PC-3 (cell line): ENCODE results near the gene DNAH17. TPM values are rescaled to one million over a fixed set of nuclear protein-coding genes. Genes with fewer than 3 reads are reported as not detected.

Source experiments
- ATAC-seq: fragments of 200-7000 bp; cut with Tn5 transposase; 2 replicates; pipeline ENCODE4 v1.9.1; 2020; ENCODE audit warnings: mild to moderate bottlenecking, moderate library complexity
- BruUV-seq: library from RNA; stranded (reverse); fragments of 400-500 nt; replicated peaks from 2 replicates; lab custom pipeline; 2021; lab: Mats Ljungman, UMichigan
- CTCF ChIA-PET: fragments of 300-600 bp; sonication (Branson Sonifier 250); formaldehyde crosslinking; loops from one replicate; lab custom pipeline; 2022; ENCODE audit warnings: antibody characterized with exemption; lab: Charles Lee
- POLR2A ChIA-PET: fragments of 300-600 bp; sonication (Branson Sonifier 250); formaldehyde crosslinking; loops from one replicate; lab custom pipeline; 2022; ENCODE audit warnings: antibody characterized with exemption; ENCODE audit not compliant: unreplicated experiment; lab: Charles Lee
- DNase-seq: peaks from one replicate; pipeline ENCODE4 v3.0.0-alpha.2; 2015
- H2AFZ ChIP-seq: fragments of 300-600 bp; sonication (generic); 2 replicates; pipeline ENCODE4 v1.6.0; 2016; ENCODE audit warnings: antibody characterized with exemption, low read length
- H3F3A ChIP-seq: fragments of 300-600 bp; sonication (generic); one replicate; pipeline ENCODE4 v1.6.0; 2017; ENCODE audit warnings: antibody characterized with exemption, low read length, control low read depth, mild to moderate bottlenecking; ENCODE audit not compliant: unreplicated experiment
- H3K27ac ChIP-seq: fragments of 300-600 bp; sonication (generic); 2 replicates; pipeline ENCODE4 v1.5.1; 2016; ENCODE audit warnings: mild to moderate bottlenecking, low read length
- H3K27me3 ChIP-seq: fragments of 300-600 bp; sonication (generic); 2 replicates; pipeline ENCODE4 v1.6.1; 2016; ENCODE audit warnings: low read length, mixed read lengths
- H3K36me3 ChIP-seq: fragments of 300-600 bp; sonication (generic); 2 replicates; pipeline ENCODE4 v1.6.1; 2016; ENCODE audit warnings: low read depth, mixed run types, low read length, mixed read lengths
- H3K4me1 ChIP-seq: fragments of 300-600 bp; sonication (generic); 2 replicates; pipeline ENCODE4 v1.5.1; 2016; ENCODE audit warnings: low read length; ENCODE audit not compliant: insufficient read depth
- H3K4me2 ChIP-seq: fragments of 300-600 bp; sonication (generic); 2 replicates; pipeline ENCODE4 v1.6.0; 2016; ENCODE audit warnings: low read length
- H3K4me3 ChIP-seq: fragments of 300-600 bp; sonication (generic); 2 replicates; pipeline ENCODE4 v1.5.1; 2016; ENCODE audit warnings: mild to moderate bottlenecking, low read length, mixed read lengths
- H3K79me2 ChIP-seq: fragments of 300-600 bp; sonication (generic); 2 replicates; pipeline ENCODE4 v1.6.1; 2017; ENCODE audit warnings: low read length, mixed read lengths
- H3K9ac ChIP-seq: fragments of 300-600 bp; sonication (generic); 2 replicates; pipeline ENCODE4 v1.6.0; 2016; ENCODE audit warnings: mild to moderate bottlenecking, low read length
- H3K9me2 ChIP-seq: fragments of 300-600 bp; sonication (generic); replicated peaks from 2 replicates; pipeline ENCODE4 v1.6.1; 2016; ENCODE audit warnings: mixed run types, low read length, mixed read lengths
- H3K9me3 ChIP-seq: fragments of 300-600 bp; sonication (generic); 2 replicates; pipeline ENCODE4 v1.6.1; 2016; ENCODE audit warnings: low read length, mixed read lengths
- H4K20me1 ChIP-seq: fragments of 300-600 bp; sonication (generic); 2 replicates; pipeline ENCODE4 v1.6.1; 2016; ENCODE audit warnings: low read length, mixed read lengths
- CTCF ChIP-seq: fragments of 300-600 bp; sonication (generic); conservative IDR thresholded peaks from 2 replicates; pipeline ENCODE4 v1.5.1; 2017; ENCODE audit warnings: antibody characterized with exemption, low read depth, mild to moderate bottlenecking, low read length
- EZH2 ChIP-seq: fragments of 300-600 bp; sonication (generic); IDR thresholded peaks from one replicate; pipeline ENCODE4 v1.6.1; 2017; ENCODE audit warnings: antibody characterized with exemption, mild to moderate bottlenecking, low read length; ENCODE audit not compliant: unreplicated experiment
- EZH2phosphoT487 ChIP-seq: fragments of 300-600 bp; sonication (generic); IDR thresholded peaks from 2 replicates; pipeline ENCODE4 v1.6.1; 2018; ENCODE audit warnings: mild to moderate bottlenecking, antibody characterized with exemption, low read length, borderline replicate concordance
- intact Hi-C: fragments of 100-400 bp; cut with micrococcal nuclease; formaldehyde crosslinking; loops from 2 replicates; pipeline ENCODE4 v1.9.0; 2023
- total RNA-seq: library from RNA; depleted of rRNA; stranded (reverse); fragments of >200 nt; gene quantifications from 2 replicates; pipeline ENCODE4 v1.2.3, GENCODE V29; 2014

The DNAH17 gene
- total RNA-seq, 1 experiment from 2014 or later, result 0.04 TPM

- POLR2A ChIA-PET, result no interaction called here
- CTCF ChIA-PET, result interaction anchor here (0.6 to 2.8 kb wide), 2 partner anchors 59 to 128 kb away, joined by 8 to 20 read pairs; no protein-coding TSS in a partner anchor
Observed at GRCh38 chr17:78419970-78420815, 157.0 kb downstream of the DNAH17 start.

GRCh38 chr17:78418326-78419026, 158.7 kb downstream of the DNAH17 start:
- H3K27ac ChIP-seq, result no peak overlapping the region
- intact Hi-C loops, result no loop called here
- no peak overlapping the region for H3K4me2 ChIP-seq
- H2AFZ ChIP-seq, result no peak overlapping the region
- no peak overlapping the region for H3K4me3 ChIP-seq
- H3K79me2 ChIP-seq, result 0 out of 2 replicates have a peak, but pooled peaks cover 4% of the 10 kb centered on the region
- no peak for DNase-seq
- H3K9me2 ChIP-seq, result no peaks in the 10 kb centered on the region
- H4K20me1 ChIP-seq, result no peaks in the 10 kb centered on the region
- no peaks in the 10 kb centered on the region for H3K9me3 ChIP-seq
- peaks cover 22% of the 10 kb centered on the region; the same call in 1 of the 2 replicates for H3K36me3 ChIP-seq
- H3K4me1 ChIP-seq, result no peaks in the 10 kb centered on the region
- no peak for ATAC-seq
- H3F3A ChIP-seq, result peaks cover 3% of the 10 kb centered on the region
- no peaks in the 10 kb centered on the region for H3K27me3 ChIP-seq
- POLR2A ChIA-PET, result no interaction called here
- TF ChIP-seq EZH2 (no peak), EZH2phosphoT487 (no peak)
- CTCF ChIA-PET, result interaction anchor here (0.6 kb wide), 2 partner anchors 55 to 126 kb away, joined by 3 to 7 read pairs; no protein-coding TSS in a partner anchor
- no TSS peak for BruUV-seq
- no peak overlapping the region for H3K9ac ChIP-seq

More at GRCh38 chr17:78419970-78420815, 157.0 kb downstream of the DNAH17 start:
- H3F3A ChIP-seq, result peaks cover 3% of the 10 kb centered on the region
- ATAC-seq, result no peak
- no TSS peak for BruUV-seq
- no peak overlapping the region for H3K27ac ChIP-seq
- H3K4me3 ChIP-seq, result no peak overlapping the region
- H3K9me3 ChIP-seq, result no peaks in the 10 kb centered on the region
- H3K4me2 ChIP-seq, result no peak overlapping the region
- H3K9ac ChIP-seq, result no peak overlapping the region
- H3K27me3 ChIP-seq, result no peaks in the 10 kb centered on the region
- H2AFZ ChIP-seq, result no peak overlapping the region
- no peak for DNase-seq
- H4K20me1 ChIP-seq, result no peaks in the 10 kb centered on the region
- H3K4me1 ChIP-seq, result no peaks in the 10 kb centered on the region
- H3K79me2 ChIP-seq, result no peaks in the 10 kb centered on the region
- no peaks in the 10 kb centered on the region for H3K9me2 ChIP-seq
- H3K36me3 ChIP-seq, result peaks cover 30% of the 10 kb centered on the region
- no peak for TF ChIP-seq CTCF
- intact Hi-C loops, result no loop called here

GRCh38 chr17:78417531-78417909, 159.7 kb downstream of the DNAH17 start:
- DNase-seq (no peak), ATAC-seq (no peak)
- Histone ChIP-seq H4K20me1 (no peaks in the 10 kb centered on the region), H3K79me2 (peaks cover 10% of the 10 kb centered on the region; the same call in 1 of the 2 replicates), H2AFZ (no peak overlapping the region), H3K9me2 (no peaks in the 10 kb centered on the region), H3K4me3 (no peak overlapping the region), H3K36me3 (peaks cover 24% of the 10 kb centered on the region; the same call in 1 of the 2 replicates), H3F3A (peaks cover 3% of the 10 kb centered on the region), H3K4me1 (no peaks in the 10 kb centered on the region), H3K4me2 (no peak overlapping the region), H3K27ac (no peak overlapping the region), H3K27me3 (no peaks in the 10 kb centered on the region), H3K9ac (no peak overlapping the region), H3K9me3 (no peaks in the 10 kb centered on the region)
- ChIA-PET CTCF (interaction anchor here (0.6 kb wide), 1 partner anchor 125 kb away, joined by 7 read pairs; no protein-coding TSS in a partner anchor), POLR2A (no interaction called here)
- intact Hi-C loops, result no loop called here
- TF ChIP-seq EZH2phosphoT487, result no peak
- no peak for TF ChIP-seq CTCF
- TF ChIP-seq EZH2, result no peak
- BruUV-seq, result no TSS peak
